Aorta (tissue), 5 donors: ENCODE measurements around the gene UGGT2. TPM values are rescaled to one million over a fixed set of nuclear protein-coding genes. Genes with fewer than 3 reads are reported as not detected.

Source experiments
- ATAC-seq: fragments of 200-7000 bp; cut with Tn5 transposase; one replicate; pipeline ENCODE4 v1.9.1; 2022; ENCODE audit warnings: moderate library complexity; ENCODE audit not compliant: low FRiP score
- DNase-seq, 2 donors: peaks; one replicate each; pipeline ENCODE4 v3.0.0-alpha.2; 2020
- H3K27ac ChIP-seq, 2 donors: one replicate each; pipeline ENCODE4 v1.5.1; 2013; ENCODE audit warnings: low read length in 2 of 2, mild to moderate bottlenecking in 2 of 2, moderate library complexity in 2 of 2, control low read depth in 1 of 2, inconsistent platforms in 1 of 2, low read depth in 1 of 2
- H3K27me3 ChIP-seq, 2 donors: one replicate each; pipeline ENCODE4 v1.6.1; 2013; ENCODE audit warnings: control low read depth in 1 of 2, low read length in 1 of 2, mild to moderate bottlenecking in 1 of 2, moderate library complexity in 1 of 2; ENCODE audit not compliant: insufficient read depth in 2 of 2, control insufficient read depth in 1 of 2
- H3K36me3 ChIP-seq, 2 donors: one replicate each; pipeline ENCODE4 v1.6.1; 2013; ENCODE audit warnings: control low read depth in 1 of 2, low read length in 1 of 2, mild to moderate bottlenecking in 1 of 2; ENCODE audit not compliant: insufficient read depth in 2 of 2, control insufficient read depth in 1 of 2
- H3K4me1 ChIP-seq, 2 donors: one replicate each; pipeline ENCODE4 v1.6.1; 2013; ENCODE audit warnings: low read length in 2 of 2, control low read depth in 1 of 2, mild to moderate bottlenecking in 1 of 2, moderate library complexity in 1 of 2; ENCODE audit not compliant: insufficient read depth in 2 of 2, control insufficient read depth in 1 of 2
- H3K4me3 ChIP-seq, 2 donors: one replicate each; pipeline ENCODE4 v1.5.1; 2013; ENCODE audit warnings: low read length in 2 of 2, control low read depth in 1 of 2, mild to moderate bottlenecking in 1 of 2
- H3K9me3 ChIP-seq: one replicate; pipeline ENCODE4 v1.6.1; 2013; ENCODE audit warnings: mild to moderate bottlenecking, low read length; ENCODE audit not compliant: control insufficient read depth
- WGBS, 2 donors: extraction: QIAGEN DNeasy Blood & Tissue Kit; methylation state at CpG; one replicate each; pipeline ENCODE4 v1.1.7; 2013; 5-methylcytosine and 5-hydroxymethylcytosine counted together
- intact Hi-C, 2 donors: fragments of 100-400 bp; cut with DNase I; formaldehyde crosslinking; loops; one replicate each; pipeline versions ENCODE4 v1.14.2 to v1.15.0; 2022
- polyA plus RNA-seq, 2 donors: library from polyadenylated mRNA; stranded (reverse); fragments of 200-250 nt; gene quantifications; one replicate each; pipeline ENCODE4 v1.2.3, GENCODE V29; 2013
- total RNA-seq, 2 donors: library from RNA; stranded (reverse); fragmentation: NEBNext Ultra II Directional; extraction: Animal tissue kit (Norgen Biotek cat#: 25700); gene quantifications; one replicate each; pipeline ENCODE4 v1.2.1, GENCODE V29; 2021
- donor health status: healthy with polysubstance abuse.
- donor health status: Bipolar disorder and iron deficiency.
- donor health status: DM: no; HTN: no; CAD: no.
- donor health status: DM: no; HTN: no; CAD: no.
- donor health status: DM: yes; HTN: yes; CAD: no.

UGGT2 gene
- total and polyA plus RNA-seq, 4 donors: 8.3 to 69.8 (median 38.8) TPM

GRCh38 chr13:95754069-95754468 is 299.1 kb downstream of the UGGT2 start:
- ATAC-seq (no peak), DNase-seq (no peak)
- WGBS, 2 donors: 79 to 84% methylated on average over 4 of the region's 4 CpGs
- intact Hi-C loops: no loop called here
- Histone ChIP-seq H3K27ac (no peak overlapping the region), H3K9me3 (no peaks in the 10 kb centered on the region), H3K36me3 (no peaks in the 10 kb centered on the region), H3K4me3 (no peak overlapping the region), H3K4me1 (no peaks in the 10 kb centered on the region), H3K27me3 (no peaks in the 10 kb centered on the region)

GRCh38 chr13:95752677-95753076 is 300.5 kb downstream of the UGGT2 start:
- DNase-seq (no peak), ATAC-seq (no peak)
- Histone ChIP-seq H3K36me3 (no peaks in the 10 kb centered on the region), H3K9me3 (no peaks in the 10 kb centered on the region), H3K4me1 (no peaks in the 10 kb centered on the region), H3K27me3 (no peaks in the 10 kb centered on the region), H3K4me3 (no peak overlapping the region), H3K27ac (no peak overlapping the region)
- intact Hi-C loops: no loop called here
- 63% methylated on average over 2 of the region's 2 CpGs for WGBS, 2 donors

Other genes with a start within 250 kb of the UGGT2 start
- 1 to 10 TPM in 1 of 2 donors, under 1 TPM in 1; 0.30 to 4.9 TPM for gene HS6ST3, start 36.7 kb upstream of the UGGT2 start, total RNA-seq
- gene HS6ST3, start 36.7 kb upstream of the UGGT2 start, polyA plus RNA-seq: under 1 TPM; under 0.01 to 0.38 TPM